Keratinocyte (primary cell): ENCODE results near the gene FNDC3B. TPM values are rescaled to one million over a fixed set of nuclear protein-coding genes. Genes with fewer than 3 reads are reported as not detected.

ENCODE experiments used
- DNase-seq: peaks from one replicate; pipeline ENCODE4 v3.0.0-alpha.2; 2011; ENCODE audit warnings: low read depth, missing footprints, low spot score
- FAIRE-seq: peaks from 2 replicates; lab custom pipeline; 2011; peaks lifted over from hg19 to GRCh38; lab: Jason Lieb, UNC
- H2AFZ ChIP-seq: 2 replicates; pipeline ENCODE4 v1.6.0; 2012; ENCODE audit warnings: low read length, control low read depth, inconsistent platforms; ENCODE audit not compliant: control insufficient read depth
- H3K27ac ChIP-seq: 2 replicates; pipeline ENCODE4 v1.5.1; 2011; ENCODE audit warnings: low read length; ENCODE audit not compliant: control insufficient read depth, insufficient read depth
- H3K27me3 ChIP-seq: 3 replicates; pipeline ENCODE4 v1.6.0; 2011; ENCODE audit warnings: low read length; ENCODE audit not compliant: control insufficient read depth, insufficient read depth; ENCODE audit errors: extremely low read depth
- H3K36me3 ChIP-seq, 2 experiments: 2 replicates in 1 of 2; 3 replicates in 1 of 2; pipeline ENCODE4 v1.5.1; 2011; ENCODE audit warnings: low read length in 2 of 2, mild to moderate bottlenecking in 1 of 2; ENCODE audit not compliant: control insufficient read depth in 2 of 2, insufficient read depth in 2 of 2; ENCODE audit errors: extremely low read depth in 1 of 2
- H3K4me1 ChIP-seq: 3 replicates; pipeline ENCODE4 v1.5.1; 2011; ENCODE audit warnings: low read length; ENCODE audit not compliant: control insufficient read depth, insufficient read depth; ENCODE audit errors: extremely low read depth
- H3K4me2 ChIP-seq: 3 replicates; pipeline ENCODE4 v1.6.0; 2011; ENCODE audit warnings: low read depth, low read length; ENCODE audit not compliant: control insufficient read depth, insufficient read depth; ENCODE audit errors: extremely low read depth
- H3K4me3 ChIP-seq, 3 experiments: fragments of 200-600 bp in 1 of 3; sonication (generic) in 1 of 3; 2 replicates in 2 of 3; 3 replicates in 1 of 3; pipeline ENCODE4 v1.5.1; 2011 to 2016; ENCODE audit warnings: low read length in 3 of 3, mild to moderate bottlenecking in 3 of 3, control low read depth in 2 of 3, inconsistent platforms in 1 of 3, low read depth in 1 of 3, mixed read lengths in 1 of 3, mixed run types in 1 of 3, moderate library complexity in 1 of 3; ENCODE audit not compliant: control insufficient read depth in 2 of 3, insufficient read depth in 2 of 3; ENCODE audit errors: extremely low read depth in 1 of 3
- H3K79me2 ChIP-seq: 2 replicates; pipeline ENCODE4 v1.6.0; 2012; ENCODE audit warnings: low read length; ENCODE audit not compliant: control insufficient read depth, insufficient read depth
- H3K9ac ChIP-seq: 3 replicates; pipeline ENCODE4 v1.6.0; 2011; ENCODE audit warnings: low read length; ENCODE audit not compliant: control insufficient read depth, insufficient read depth; ENCODE audit errors: extremely low read depth
- H3K9me1 ChIP-seq: 3 replicates; pipeline ENCODE4 v1.6.0; 2011; ENCODE audit warnings: low read length; ENCODE audit not compliant: control insufficient read depth, insufficient read depth; ENCODE audit errors: extremely low read depth
- H3K9me3 ChIP-seq: 2 replicates; pipeline ENCODE4 v1.5.1; 2012; ENCODE audit warnings: low read depth, low read length; ENCODE audit not compliant: control insufficient read depth
- H4K20me1 ChIP-seq: 3 replicates; pipeline ENCODE4 v1.6.0; 2011; ENCODE audit warnings: low read length; ENCODE audit not compliant: control insufficient read depth, insufficient read depth; ENCODE audit errors: extremely low read depth
- CTCF ChIP-seq, 3 experiments: IDR thresholded peaks in 1 of 3; conservative IDR thresholded peaks in 1 of 3; optimal IDR thresholded peaks in 1 of 3; 2 replicates in 2 of 3; 3 replicates in 1 of 3; pipeline versions ENCODE3 to v1.5.1; 2011; ENCODE audit warnings: low read length in 3 of 3, mild to moderate bottlenecking in 3 of 3, moderate library complexity in 2 of 3, control low read depth in 1 of 3, inconsistent platforms in 1 of 3; ENCODE audit not compliant: insufficient read depth in 2 of 3; ENCODE audit errors: extremely low read depth in 1 of 3
- EZH2 ChIP-seq: IDR thresholded peaks from one replicate; pipeline ENCODE4 v1.6.1; 2012; ENCODE audit warnings: inconsistent platforms, mild to moderate bottlenecking, low read length, moderate library complexity
- dilution Hi-C: fragments of 300-500 bp; cut with MboI; formaldehyde crosslinking; loops from one replicate; pipeline ENCODE4 v1.7.0; 2020; ENCODE audit warnings: low sequenced_read_pairs; ENCODE audit not compliant: extremely low pct_ligation_motif_present
- polyA plus RNA-seq, 5 experiments: library from polyadenylated mRNA; depleted of rRNA in 3 of 5; stranded (reverse) in 3 of 5; stranded (forward) in 1 of 5; unstranded in 1 of 5; fragments of >200 nt; gene quantifications; 1 replicate in 1 of 5; 2 replicates in 3 of 5; 3 replicates in 1 of 5; pipeline versions ENCODE4 v1.2.1 to v1.2.3, GENCODE V29; 2011 to 2012; ENCODE audit warnings: missing spikeins in 2 of 5, low read depth in 1 of 5, low replicate concordance in 1 of 5

FNDC3B gene
- polyA plus RNA-seq, 1 donor (not counting 4 experiments of a cell fraction or from before 2014, with no cell fraction given): 31.4 TPM

GRCh38 chr3:172216911-172217310 is 177.5 kb downstream of the FNDC3B start:
- peaks cover 61% of the 10 kb centered on the region for H3K79me2 ChIP-seq

GRCh38 chr3:172217877-172218276 is 178.5 kb downstream of the FNDC3B start:
- Histone ChIP-seq H2AFZ (no peak overlapping the region), H3K9me3 (no peaks in the 10 kb centered on the region), H3K27ac (no peak overlapping the region), H3K27me3 (no peaks in the 10 kb centered on the region), H3K9me1 (no peaks in the 10 kb centered on the region), H3K4me3 (no peak overlapping the region), H3K9ac (no peak overlapping the region), H4K20me1 (peaks cover 2% of the 10 kb centered on the region), H3K4me2 (no peak overlapping the region), H3K4me1 (peaks cover 34% of the 10 kb centered on the region), H3K36me3 (no peaks in the 10 kb centered on the region), H3K79me2 (peaks cover 70% of the 10 kb centered on the region)
- DNase-seq (no peak), FAIRE-seq (no peak)
- dilution Hi-C loops: no loop called here
- TF ChIP-seq EZH2 (no peak), CTCF (optimal IDR thresholded peaks at IDR 0.05 in 1 of 3, IDR thresholded peaks at IDR 0.05 in 1 of 3, conservative IDR thresholded peaks at IDR 0.05 in 1 of 3; ENCODE audit: extremely low read depth in 1 of 3, insufficient read depth in 2 of 3, low read length in 3 of 3) (no peak)

More at GRCh38 chr3:172216911-172217310, 177.5 kb downstream of the FNDC3B start:
- no peak overlapping the region for H3K9ac ChIP-seq
- H3K9me3 ChIP-seq: no peaks in the 10 kb centered on the region
- no peaks in the 10 kb centered on the region for H3K27me3 ChIP-seq
- no peaks in the 10 kb centered on the region for H4K20me1 ChIP-seq
- no peak overlapping the region for H3K4me2 ChIP-seq
- no peak for TF ChIP-seq EZH2
- dilution Hi-C loops: no loop called here
- H3K9me1 ChIP-seq: no peaks in the 10 kb centered on the region
- no peaks in the 10 kb centered on the region for H3K36me3 ChIP-seq
- H3K4me1 ChIP-seq: peaks cover 39% of the 10 kb centered on the region
- H3K27ac ChIP-seq: no peak overlapping the region
- FAIRE-seq (no peak), DNase-seq (no peak)
- no peak overlapping the region for H3K4me3 ChIP-seq
- no peak overlapping the region for H2AFZ ChIP-seq
